Testis (tissue), 3 donors: Measurements from ENCODE around the gene HYAL1. TPM values are rescaled to one million over a fixed set of nuclear protein-coding genes. Genes with fewer than 3 reads are reported as not detected.

Experiments used
- DNase-seq: peaks from one replicate; pipeline ENCODE4 v3.0.0-alpha.2; 2019
- H3K27ac ChIP-seq, 2 donors: fragments of 200-600 bp; sonication (generic); one replicate each; pipeline ENCODE4 v1.5.1; 2019
- H3K27me3 ChIP-seq: fragments of 200-600 bp; sonication (generic); one replicate; pipeline ENCODE4 v1.5.1; 2019
- H3K36me3 ChIP-seq: fragments of 200-600 bp; sonication (generic); one replicate; pipeline ENCODE4 v1.5.1; 2017; ENCODE audit warnings: low read depth; ENCODE audit errors: missing control alignments
- H3K4me1 ChIP-seq: fragments of 200-600 bp; sonication (generic); one replicate; pipeline ENCODE4 v1.5.1; 2019
- H3K4me3 ChIP-seq, 2 donors: fragments of 200-600 bp; sonication (generic); one replicate each; pipeline ENCODE4 v1.5.1; 2017 to 2019
- H3K9me3 ChIP-seq: fragments of 200-600 bp; sonication (generic); one replicate; pipeline ENCODE4 v1.5.1; 2017
- POLR2A ChIP-seq: fragments of 450-650 bp; IDR thresholded peaks from one replicate; pipeline ENCODE4 v1.6.1; 2017; ENCODE audit warnings: antibody characterized with exemption, mild to moderate bottlenecking, moderate library complexity
- WGBS, 2 donors: methylation state at CpG; one replicate each; pipeline ENCODE4 v1.1.5; 2018; 5-methylcytosine and 5-hydroxymethylcytosine counted together
- intact Hi-C: fragments of 100-400 bp; cut with DNase I; formaldehyde crosslinking; loops from one replicate; pipeline ENCODE4 v1.15.1; 2023; ENCODE audit warnings: low total_unique reads
- polyA plus RNA-seq: library from polyadenylated mRNA; stranded (reverse); fragments of 350-450 nt; fragmentation: Illumina TruSeq; extraction: RNeasy Lipid Tissue Mini Kit (QIAGEN cat#74804); gene quantifications from one replicate; pipeline ENCODE4 v1.2.3, GENCODE V29; 2014; ENCODE audit warnings: low read depth, low replicate concordance; ENCODE audit not compliant: insufficient read depth
- total RNA-seq, 2 donors: library from RNA; depleted of rRNA; stranded (reverse); fragments of >200 nt; gene quantifications; one replicate each; pipeline ENCODE4 v1.2.3, GENCODE V29; 2016
- TF ChIP-seq, protein P1 (sequence below), 3 experiments: fragments of 450-650 bp in 2 of 3; fragments of 200-600 bp in 1 of 3; sonication (generic) in 1 of 3; IDR thresholded peaks; one replicate each; pipeline ENCODE4 v1.5.1; 2016 to 2019; ENCODE audit warnings: antibody characterized with exemption in 3 of 3, mild to moderate bottlenecking in 2 of 3, moderate library complexity in 1 of 3

The HYAL1 gene
- total and polyA plus RNA-seq, 3 donors from 2014 or later: 2.7 to 3.7 (median 3.2) TPM

DNA sequence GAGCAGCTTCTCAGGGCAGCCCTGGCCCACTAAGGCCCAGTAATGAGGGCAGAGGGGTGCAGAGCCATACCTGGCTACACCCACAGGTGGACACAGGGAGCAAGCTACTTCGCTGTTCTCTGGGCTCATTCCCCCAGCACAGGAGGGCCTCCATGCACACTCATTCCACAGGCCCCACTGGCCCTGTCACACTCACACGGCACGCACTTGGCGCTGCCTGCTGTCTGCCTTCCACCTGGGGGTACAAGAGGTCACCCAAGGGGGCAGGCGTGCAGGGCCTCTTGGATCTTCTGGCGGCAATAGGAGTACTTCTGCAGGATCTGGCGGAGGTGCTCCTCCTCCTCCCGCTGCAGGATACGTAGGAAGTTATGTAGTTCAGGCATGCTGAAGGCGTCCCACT, 27.0 kb upstream of the HYAL1 start:
- H3K27me3 ChIP-seq: no peaks in the 10 kb centered on the region
- no peak overlapping the region for H3K4me3 ChIP-seq
- no peaks in the 10 kb centered on the region for H3K9me3 ChIP-seq
- TF ChIP-seq, protein P1, sequence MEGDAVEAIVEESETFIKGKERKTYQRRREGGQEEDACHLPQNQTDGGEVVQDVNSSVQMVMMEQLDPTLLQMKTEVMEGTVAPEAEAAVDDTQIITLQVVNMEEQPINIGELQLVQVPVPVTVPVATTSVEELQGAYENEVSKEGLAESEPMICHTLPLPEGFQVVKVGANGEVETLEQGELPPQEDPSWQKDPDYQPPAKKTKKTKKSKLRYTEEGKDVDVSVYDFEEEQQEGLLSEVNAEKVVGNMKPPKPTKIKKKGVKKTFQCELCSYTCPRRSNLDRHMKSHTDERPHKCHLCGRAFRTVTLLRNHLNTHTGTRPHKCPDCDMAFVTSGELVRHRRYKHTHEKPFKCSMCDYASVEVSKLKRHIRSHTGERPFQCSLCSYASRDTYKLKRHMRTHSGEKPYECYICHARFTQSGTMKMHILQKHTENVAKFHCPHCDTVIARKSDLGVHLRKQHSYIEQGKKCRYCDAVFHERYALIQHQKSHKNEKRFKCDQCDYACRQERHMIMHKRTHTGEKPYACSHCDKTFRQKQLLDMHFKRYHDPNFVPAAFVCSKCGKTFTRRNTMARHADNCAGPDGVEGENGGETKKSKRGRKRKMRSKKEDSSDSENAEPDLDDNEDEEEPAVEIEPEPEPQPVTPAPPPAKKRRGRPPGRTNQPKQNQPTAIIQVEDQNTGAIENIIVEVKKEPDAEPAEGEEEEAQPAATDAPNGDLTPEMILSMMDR (IDR thresholded peaks at IDR 0.05): no peak
- TF ChIP-seq POLR2A: no peak
- DNase-seq: no peak
- no peaks in the 10 kb centered on the region for H3K36me3 ChIP-seq
- 88 to 91% methylated on average over 10 of the region's 10 CpGs for WGBS, 2 donors
- intact Hi-C loops: no loop called here
- no peak overlapping the region for H3K27ac ChIP-seq
- peaks cover 31% of the 10 kb centered on the region for H3K4me1 ChIP-seq

DNA sequence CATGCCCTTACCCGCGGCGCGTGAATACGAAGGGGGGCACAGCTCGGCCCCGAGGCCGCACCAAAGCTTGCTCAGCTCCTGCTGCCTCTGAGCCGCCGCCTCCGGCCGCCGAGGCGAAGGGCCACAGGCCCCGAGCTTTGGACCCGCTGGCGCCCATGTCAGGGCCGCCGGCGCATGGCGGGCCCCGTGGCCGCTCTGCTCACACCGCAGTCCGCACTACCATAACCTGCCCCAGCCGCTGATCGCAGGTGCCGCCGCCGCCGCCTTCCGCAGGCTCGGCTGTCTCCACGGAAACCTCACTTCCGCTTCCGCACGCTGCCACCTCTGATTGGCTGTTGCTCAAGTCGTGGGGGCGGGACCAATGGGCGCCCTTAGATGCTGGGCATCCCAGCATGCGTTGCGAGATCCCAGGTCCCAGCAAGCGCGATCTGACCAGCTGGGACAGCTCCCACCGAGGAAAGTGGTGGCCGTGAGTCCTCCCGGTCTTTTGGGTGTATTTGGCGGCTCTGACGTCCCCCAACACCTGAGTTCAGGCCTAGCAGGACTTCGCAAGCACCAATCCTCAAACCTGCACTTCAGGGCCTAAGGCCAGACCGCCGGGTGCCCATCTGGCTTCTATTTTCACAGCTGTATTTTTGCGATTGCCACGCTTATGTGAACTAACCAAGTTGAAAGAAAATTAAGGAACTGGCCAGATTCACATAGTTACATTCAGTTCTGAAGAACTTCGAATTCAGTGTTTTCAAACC, 24.7 kb upstream of the HYAL1 start, which contains the start of gene TUSC2:
Gene TUSC2 (minus strand): TSS at position 281 of the 749 bp plus-strand sequence. CDS start 124 bp downstream, at position 157.
- 2 to 3% methylated on average over 9 to 51 of the region's 55 CpGs for WGBS, 2 donors
- Histone ChIP-seq H3K4me1 (peaks cover 30% of the 10 kb centered on the region), H3K9me3 (no peaks in the 10 kb centered on the region), H3K27me3 (no peaks in the 10 kb centered on the region), H3K36me3 (no peaks in the 10 kb centered on the region), H3K4me3 (peak within 1 kb of the TSS; percentile 85 to 88), H3K27ac (peak within 1 kb of the TSS; percentile 45 to 71)
- intact Hi-C loops: loop anchor here (10.0 kb wide), 1 partner anchor 73 kb away; no protein-coding TSS in a partner anchor
- TF ChIP-seq, protein P1 (IDR thresholded peaks at IDR 0.05): peak in 1 of 3 experiments; percentile 14
- no peak for TF ChIP-seq POLR2A
- peak; percentile 99 for DNase-seq

DNA sequence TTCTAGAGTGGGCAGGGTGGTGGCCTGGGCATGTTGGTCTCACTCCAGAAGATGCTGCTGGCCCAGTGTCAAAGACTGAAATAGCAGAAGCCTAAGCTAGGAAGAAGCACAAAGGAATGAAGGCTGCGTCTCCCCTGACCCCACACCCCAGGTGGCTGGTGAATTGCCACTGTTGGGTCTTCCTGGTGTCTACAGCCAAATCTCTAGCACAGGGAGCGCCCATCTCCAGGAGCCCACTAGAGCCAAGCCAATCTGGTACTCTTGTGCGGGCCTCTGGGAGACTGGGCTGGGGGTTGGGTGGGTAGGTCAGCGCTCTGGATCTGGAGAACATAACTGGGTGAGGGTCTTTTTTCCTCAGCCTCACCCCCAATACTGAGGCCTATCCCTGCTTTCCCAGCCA, 23.8 kb upstream of the HYAL1 start:
- Histone ChIP-seq H3K36me3 (no peaks in the 10 kb centered on the region), H3K4me1 (peaks cover 37% of the 10 kb centered on the region), H3K9me3 (no peaks in the 10 kb centered on the region), H3K27me3 (no peaks in the 10 kb centered on the region), H3K4me3 (peak overlapping the region; percentile 85 to 88), H3K27ac (peak overlapping the region in 1 of 2 donors; percentile 59)
- TF ChIP-seq POLR2A: no peak
- TF ChIP-seq, protein P1 (IDR thresholded peaks at IDR 0.05): no peak
- no peak for DNase-seq
- intact Hi-C loops: loop anchor here (10.0 kb wide), 1 partner anchor 72 kb away; no protein-coding TSS in a partner anchor
- 34 to 64% methylated on average over 2 to 4 of the region's 4 CpGs for WGBS, 2 donors

DNA sequence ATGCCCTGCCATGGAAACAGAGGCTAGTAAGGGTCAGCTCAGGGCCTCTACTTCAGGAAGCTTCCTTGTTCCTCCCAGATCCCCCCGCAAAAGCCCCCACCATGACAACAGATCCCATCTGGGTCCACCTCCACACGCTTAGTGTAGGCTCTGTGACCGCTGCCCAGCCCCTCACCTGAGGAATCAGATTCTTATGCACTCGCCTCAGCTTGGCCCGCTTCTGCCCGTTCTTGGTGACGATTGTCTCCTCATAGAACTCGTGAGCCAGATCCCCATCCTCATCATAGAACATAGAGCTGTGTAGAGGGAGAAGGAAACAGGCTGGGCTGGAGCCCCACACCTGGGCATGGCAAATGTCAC, 22.8 kb upstream of the HYAL1 start:
- whole genome bisulfite sequencing, 2 donors: 89 to 90% methylated on average over 8 of the region's 8 CpGs
- intact Hi-C loops: loop anchor here (10.0 kb wide), 1 partner anchor 71 kb away; no protein-coding TSS in a partner anchor
- H3K4me1 ChIP-seq: peaks cover 41% of the 10 kb centered on the region
- no peaks in the 10 kb centered on the region for H3K36me3 ChIP-seq
- H3K27ac ChIP-seq: no peak overlapping the region
- DNase-seq: no peak
- TF ChIP-seq, protein P1 (IDR thresholded peaks at IDR 0.05): no peak
- TF ChIP-seq POLR2A: no peak
- H3K9me3 ChIP-seq: no peaks in the 10 kb centered on the region
- no peaks in the 10 kb centered on the region for H3K27me3 ChIP-seq
- no peak overlapping the region for H3K4me3 ChIP-seq
